Measurements from ENCODE around the gene RAB8A. TPM values are rescaled to one million over a fixed set of nuclear protein-coding genes. Genes with fewer than 3 reads are reported as not detected.

Gene RAB8A
- polyA plus RNA-seq, 3 donors = 109 to 124 (median 114) TPM

DNA sequence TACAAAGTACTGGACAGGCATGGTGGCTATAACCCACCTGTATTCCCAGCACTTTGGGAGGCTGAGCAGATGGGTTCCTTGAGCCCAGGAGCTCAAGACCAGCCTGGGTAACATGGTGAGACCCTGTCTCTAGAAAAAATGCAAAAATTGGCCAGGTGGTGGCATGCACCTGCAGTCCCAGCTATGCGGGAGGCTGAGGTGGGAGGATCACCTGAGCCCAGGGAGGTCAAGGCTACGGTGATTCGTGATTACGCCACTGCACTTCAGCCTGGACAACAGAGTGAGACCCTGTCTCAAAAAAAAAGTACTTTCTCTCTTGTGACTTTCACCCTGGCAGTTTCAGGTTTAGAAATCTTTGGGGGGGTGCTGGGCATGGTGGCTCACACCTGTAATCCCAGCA lies 11.2 kb upstream of the RAB8A start:
- H3K79me2 ChIP-seq (ENCODE audit: insufficient read depth, low read length) = peaks cover 10% of the 10 kb centered on the region
- peaks cover 11 to 19% of the 10 kb centered on the region in 2 donors for H3K4me1 ChIP-seq (ENCODE audit: control insufficient read depth in 1 of 2, insufficient read depth in 2 of 2, low read length in 2 of 2)
- no peak overlapping the region for H3K4me3 ChIP-seq (replicated peaks in 1 of 3; ENCODE audit: low read depth in 2 of 3, low read length in 3 of 3)
- Mint-ChIP-seq H3K4me1 (peaks cover 16% of the 10 kb centered on the region), H3K27ac (peak overlapping the region in 1 of 7 donors; percentile 46), H3K4me3 (no peak overlapping the region), H3K27me3 (ENCODE audit: low read depth in 3 of 3) (no peaks in the 10 kb centered on the region), H3K9me3 (peaks cover 0 to 3% (median 0%) of the 10 kb centered on the region in 7 donors), H3K36me3 (peaks cover 62 to 81% of the 10 kb centered on the region in 2 donors)
- TF ChIP-seq, protein P1, sequence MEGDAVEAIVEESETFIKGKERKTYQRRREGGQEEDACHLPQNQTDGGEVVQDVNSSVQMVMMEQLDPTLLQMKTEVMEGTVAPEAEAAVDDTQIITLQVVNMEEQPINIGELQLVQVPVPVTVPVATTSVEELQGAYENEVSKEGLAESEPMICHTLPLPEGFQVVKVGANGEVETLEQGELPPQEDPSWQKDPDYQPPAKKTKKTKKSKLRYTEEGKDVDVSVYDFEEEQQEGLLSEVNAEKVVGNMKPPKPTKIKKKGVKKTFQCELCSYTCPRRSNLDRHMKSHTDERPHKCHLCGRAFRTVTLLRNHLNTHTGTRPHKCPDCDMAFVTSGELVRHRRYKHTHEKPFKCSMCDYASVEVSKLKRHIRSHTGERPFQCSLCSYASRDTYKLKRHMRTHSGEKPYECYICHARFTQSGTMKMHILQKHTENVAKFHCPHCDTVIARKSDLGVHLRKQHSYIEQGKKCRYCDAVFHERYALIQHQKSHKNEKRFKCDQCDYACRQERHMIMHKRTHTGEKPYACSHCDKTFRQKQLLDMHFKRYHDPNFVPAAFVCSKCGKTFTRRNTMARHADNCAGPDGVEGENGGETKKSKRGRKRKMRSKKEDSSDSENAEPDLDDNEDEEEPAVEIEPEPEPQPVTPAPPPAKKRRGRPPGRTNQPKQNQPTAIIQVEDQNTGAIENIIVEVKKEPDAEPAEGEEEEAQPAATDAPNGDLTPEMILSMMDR (IDR thresholded peaks at IDR 0.05) = no peak
- no peaks in the 10 kb centered on the region for H3K9me3 ChIP-seq (replicated peaks in 1 of 2; ENCODE audit: control insufficient read depth in 1 of 2, insufficient read depth in 1 of 2, low read length in 2 of 2)
- peaks cover 65 to 83% of the 10 kb centered on the region in 2 donors for H3K36me3 ChIP-seq (replicated peaks in 1 of 2; ENCODE audit: control insufficient read depth in 1 of 2, insufficient read depth in 2 of 2, low read length in 2 of 2)
- H3K9ac ChIP-seq (ENCODE audit: insufficient read depth, low read length, poor library complexity, severe bottlenecking) = no peak overlapping the region
- intact Hi-C loops (cut with micrococcal nuclease) = no loop called here
- H3K4me2 ChIP-seq (replicated peaks; ENCODE audit: extremely low read depth, low read length, poor library complexity, severe bottlenecking) = no peak overlapping the region
- H4K20me1 ChIP-seq (ENCODE audit: insufficient read depth, low read length) = peaks cover 21% of the 10 kb centered on the region
- DNase-seq = no peak
- H3K27ac ChIP-seq (ENCODE audit: low read depth in 1 of 2, low read length in 2 of 2) = no peak overlapping the region
- no peaks in the 10 kb centered on the region for H3K27me3 ChIP-seq (ENCODE audit: control insufficient read depth in 2 of 2, insufficient read depth in 2 of 2, low read length in 2 of 2)
- H2AFZ ChIP-seq (ENCODE audit: insufficient read depth, low read depth, low read length, poor library complexity, severe bottlenecking) = no peak overlapping the region
- WGBS (ENCODE audit: insufficient coverage) = 91% methylated on average over 4 of the region's 4 CpGs

DNA sequence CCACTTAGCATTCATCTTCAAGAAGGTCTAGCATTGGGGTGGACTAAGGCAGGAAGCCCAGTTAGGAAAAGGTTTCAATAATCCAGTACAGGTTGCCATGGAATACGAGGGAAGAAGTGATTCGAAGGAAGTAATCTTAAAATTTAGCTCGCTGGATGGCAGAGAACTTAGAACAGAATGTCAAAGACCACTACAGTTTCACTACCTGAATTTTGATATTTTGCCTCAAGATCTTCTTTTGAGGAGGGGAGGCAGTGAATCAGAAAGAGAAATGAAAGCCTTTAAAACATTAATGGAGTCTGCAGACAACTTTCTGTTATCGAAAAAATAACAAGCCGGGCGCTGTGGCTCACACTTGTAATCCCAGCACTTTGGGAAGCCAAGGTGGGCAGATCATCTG lies 7.0 kb upstream of the RAB8A start:
- peak in 2 of 3 donors; percentile 29 to 32 for DNase-seq

More for the DNA sequence above, 7.0 kb upstream of the RAB8A start:
- peaks cover 29 to 48% of the 10 kb centered on the region in 2 donors for H3K36me3 Mint-ChIP-seq
- Histone ChIP-seq H4K20me1 (ENCODE audit: insufficient read depth, low read length) (no peaks in the 10 kb centered on the region), H3K36me3 (replicated peaks in 1 of 2; ENCODE audit: control insufficient read depth in 1 of 2, insufficient read depth in 2 of 2, low read length in 2 of 2) (peaks cover 37 to 43% of the 10 kb centered on the region in 2 donors), H3K79me2 (ENCODE audit: insufficient read depth, low read length) (peaks cover 4% of the 10 kb centered on the region), H3K4me1 (ENCODE audit: control insufficient read depth in 1 of 2, insufficient read depth in 2 of 2, low read length in 2 of 2) (peaks cover 18 to 26% of the 10 kb centered on the region in 2 donors), H3K9ac (ENCODE audit: insufficient read depth, low read length, poor library complexity, severe bottlenecking) (no peak overlapping the region), H3K4me3 (replicated peaks in 1 of 3; ENCODE audit: low read depth in 2 of 3, low read length in 3 of 3) (no peak overlapping the region), H3K27ac (ENCODE audit: low read depth in 1 of 2, low read length in 2 of 2) (peak overlapping the region; percentile 41 to 52), H3K9me3 (replicated peaks in 1 of 2; ENCODE audit: control insufficient read depth in 1 of 2, insufficient read depth in 1 of 2, low read length in 2 of 2) (no peaks in the 10 kb centered on the region), H2AFZ (ENCODE audit: insufficient read depth, low read depth, low read length, poor library complexity, severe bottlenecking) (no peak overlapping the region), H3K27me3 (ENCODE audit: control insufficient read depth in 2 of 2, insufficient read depth in 2 of 2, low read length in 2 of 2) (no peaks in the 10 kb centered on the region), H3K4me2 (replicated peaks; ENCODE audit: extremely low read depth, low read length, poor library complexity, severe bottlenecking) (no peak overlapping the region)
- no peak overlapping the region for H3K4me3 Mint-ChIP-seq
- H3K9me3 Mint-ChIP-seq = peaks cover 0 to 3% (median 0%) of the 10 kb centered on the region in 7 donors
- intact Hi-C loops (cut with micrococcal nuclease) = loop anchor here in 1 of 2 donors (2.0 kb wide), 1 partner anchor 16 kb away; no protein-coding TSS in a partner anchor
- peaks cover 0 to 2% (median 0%) of the 10 kb centered on the region in 3 donors for H3K27me3 Mint-ChIP-seq (ENCODE audit: low read depth in 3 of 3)
- TF ChIP-seq, protein P1 (IDR thresholded peaks at IDR 0.05) = no peak
- 26% methylated on average over 3 of the region's 6 CpGs for WGBS (ENCODE audit: insufficient coverage)
- H3K4me1 Mint-ChIP-seq = peaks cover 21% of the 10 kb centered on the region
- peak overlapping the region; percentile 73 to 93 (median 85) for H3K27ac Mint-ChIP-seq
